Tracheal epithelial cell (primary cell): ENCODE data around the gene ULBP3. TPM values are rescaled to one million over a fixed set of nuclear protein-coding genes. Genes with fewer than 3 reads are reported as not detected.

Experiments
- total RNA-seq: library from RNA; depleted of rRNA; stranded (reverse); fragments of >200 nt; gene quantifications from 2 replicates; pipeline ENCODE4 v1.2.1, GENCODE V29; 2014

ULBP3 gene
- 4.0 and 18.3 TPM in 2 replicates for total RNA-seq

DNA sequence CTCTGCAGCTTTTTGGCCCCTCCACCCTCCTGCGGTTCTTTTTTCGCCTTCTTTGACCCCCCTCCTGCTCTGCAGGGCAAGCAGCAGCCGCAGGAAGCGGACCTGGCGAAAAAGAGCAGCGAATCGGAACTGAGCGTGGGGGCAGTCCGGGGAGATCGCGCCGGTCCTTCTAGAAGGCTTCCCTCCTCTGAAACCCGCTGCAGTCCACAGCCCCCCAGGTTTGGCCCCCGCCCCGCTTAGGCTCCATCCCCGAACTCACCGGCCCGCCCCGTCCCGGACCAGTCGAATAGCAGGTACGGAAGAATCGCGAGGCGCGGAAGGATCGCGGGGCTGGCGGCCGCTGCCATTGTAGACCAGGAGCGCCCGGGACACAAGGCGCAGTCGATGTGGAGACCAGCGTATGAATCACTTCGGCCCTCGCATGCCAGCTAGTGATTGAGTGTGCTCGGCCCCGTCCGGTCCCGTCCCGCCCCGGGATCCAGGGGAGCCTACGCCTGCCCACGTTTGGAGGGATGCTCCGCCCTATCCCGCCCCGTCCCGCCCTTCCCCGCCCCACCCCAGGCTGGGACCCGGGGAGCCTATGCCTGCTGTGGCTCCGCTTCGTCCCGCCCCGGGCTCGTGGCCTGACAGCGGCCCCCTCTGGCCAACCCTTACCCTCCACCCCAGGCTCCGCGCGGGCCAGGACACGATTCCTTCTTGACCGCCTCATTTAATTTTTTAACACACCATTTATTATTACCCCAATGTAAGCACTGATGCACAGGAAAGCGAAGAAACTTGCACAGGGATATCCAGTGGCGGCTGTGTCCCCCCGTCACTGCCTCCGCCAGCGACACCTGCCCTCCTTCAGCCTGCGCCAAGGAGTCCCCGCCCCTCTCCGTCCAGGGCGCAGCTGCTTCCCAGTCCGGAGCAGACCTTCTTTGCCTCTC lies at the start of gene ULBP3:
Gene ULBP3 (minus strand): TSS at position 402 of the 929 bp plus-strand sequence. CDS start 55 bp downstream, at position 347.

DNA sequence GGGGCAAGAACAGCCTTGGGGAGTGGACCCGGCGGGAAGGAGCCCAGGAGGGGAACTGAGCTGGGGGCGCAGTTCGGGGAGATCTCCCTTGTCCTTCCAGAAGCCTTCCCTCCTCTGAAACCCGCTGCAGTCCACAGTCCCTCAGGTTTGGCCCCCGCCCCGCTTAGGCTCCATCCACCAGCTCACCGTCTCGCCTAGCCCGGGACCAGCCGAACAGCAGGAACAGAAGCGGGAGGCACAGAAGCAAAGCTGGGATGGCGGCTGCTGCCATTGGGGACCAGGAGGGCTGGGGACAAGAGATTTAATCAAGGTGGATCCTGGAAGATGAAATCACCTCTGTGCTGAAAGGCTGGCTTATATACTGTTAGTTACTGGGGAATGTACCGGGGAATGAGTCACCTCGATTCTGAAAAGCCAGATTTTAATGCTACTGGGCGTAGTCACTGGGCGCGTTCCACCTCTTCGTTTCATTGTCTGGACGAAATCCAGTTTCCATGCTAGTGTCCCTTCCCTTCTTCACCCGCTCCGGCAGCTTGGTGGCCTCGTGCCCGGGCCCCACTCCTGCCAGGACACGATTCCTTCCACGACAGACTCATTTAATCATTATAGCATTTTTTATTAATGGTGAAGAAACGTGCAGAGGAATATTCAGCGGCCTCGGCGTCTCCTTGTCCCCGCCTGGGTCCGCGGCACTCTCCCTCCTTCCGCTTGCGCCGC lies 43.6 kb downstream of the ULBP3 start, which contains the start of gene RAET1L:
Gene RAET1L (minus strand): TSS at position 332 of the 717 bp plus-strand sequence. CDS start 61 bp downstream, at position 271.

Other genes with a start within 250 kb of the ULBP3 start
- gene LRP11, start 204.8 kb downstream of the ULBP3 start, total RNA-seq = 160 and 262 TPM in 2 replicates
- 6.0 and 16.4 TPM in 2 replicates for gene RAET1E, start 171.0 kb downstream of the ULBP3 start, total RNA-seq
- gene RAET1G, start 146.0 kb downstream of the ULBP3 start, total RNA-seq = 19.5 and 41.3 TPM in 2 replicates
- 3.6 and 11.1 TPM in 2 replicates for gene ULBP2, start 127.1 kb downstream of the ULBP3 start, total RNA-seq
- gene ULBP1, start 105.2 kb downstream of the ULBP3 start, total RNA-seq = 0.96 and 1.5 TPM in 2 replicates
- 2.3 and 9.4 TPM in 2 replicates for gene RAET1L, start 43.6 kb downstream of the ULBP3 start, total RNA-seq
- 89.9 and 169 TPM in 2 replicates for gene PPP1R14C, start 73.9 kb upstream of the ULBP3 start, total RNA-seq